Measurements from ENCODE around the gene DGKD. TPM values are rescaled to one million over a fixed set of nuclear protein-coding genes. Genes with fewer than 3 reads are reported as not detected.
"Not testable (repeated sequence)": the region's sequence is repeated elsewhere in the genome, so short reads cannot be mapped to it uniquely, and the experiment has no call there.

DGKD gene
- total RNA-seq, 1 donor from 2014 or later: 188 TPM

DNA sequence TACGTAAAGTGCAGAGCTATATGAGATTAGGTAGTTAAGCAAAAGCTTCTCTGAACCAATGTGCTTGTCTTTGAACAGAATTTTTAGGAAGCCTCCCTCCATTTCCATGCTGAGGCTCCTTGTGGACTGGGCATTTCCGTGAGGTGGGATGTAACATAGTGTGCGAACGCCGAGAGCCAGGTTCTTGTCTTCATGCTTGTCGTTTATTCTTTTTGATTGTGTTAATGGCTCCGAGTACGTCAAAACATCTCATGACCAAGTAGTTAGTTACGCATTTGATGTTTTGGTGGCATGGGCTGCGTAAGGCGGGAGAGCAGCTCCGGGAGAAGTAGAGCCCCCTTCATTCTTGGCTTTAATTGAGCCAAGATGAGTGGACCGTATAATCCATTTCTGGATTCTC lies 32.9 kb downstream of the DGKD start:
- no peaks in the 10 kb centered on the region for H3K27me3 Mint-ChIP-seq
- TF ChIP-seq, protein P1, sequence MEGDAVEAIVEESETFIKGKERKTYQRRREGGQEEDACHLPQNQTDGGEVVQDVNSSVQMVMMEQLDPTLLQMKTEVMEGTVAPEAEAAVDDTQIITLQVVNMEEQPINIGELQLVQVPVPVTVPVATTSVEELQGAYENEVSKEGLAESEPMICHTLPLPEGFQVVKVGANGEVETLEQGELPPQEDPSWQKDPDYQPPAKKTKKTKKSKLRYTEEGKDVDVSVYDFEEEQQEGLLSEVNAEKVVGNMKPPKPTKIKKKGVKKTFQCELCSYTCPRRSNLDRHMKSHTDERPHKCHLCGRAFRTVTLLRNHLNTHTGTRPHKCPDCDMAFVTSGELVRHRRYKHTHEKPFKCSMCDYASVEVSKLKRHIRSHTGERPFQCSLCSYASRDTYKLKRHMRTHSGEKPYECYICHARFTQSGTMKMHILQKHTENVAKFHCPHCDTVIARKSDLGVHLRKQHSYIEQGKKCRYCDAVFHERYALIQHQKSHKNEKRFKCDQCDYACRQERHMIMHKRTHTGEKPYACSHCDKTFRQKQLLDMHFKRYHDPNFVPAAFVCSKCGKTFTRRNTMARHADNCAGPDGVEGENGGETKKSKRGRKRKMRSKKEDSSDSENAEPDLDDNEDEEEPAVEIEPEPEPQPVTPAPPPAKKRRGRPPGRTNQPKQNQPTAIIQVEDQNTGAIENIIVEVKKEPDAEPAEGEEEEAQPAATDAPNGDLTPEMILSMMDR (IDR thresholded peaks at IDR 0.05): no peak
- no peak overlapping the region for H3K4me3 Mint-ChIP-seq
- peak overlapping the region; percentile 95 for H3K27ac Mint-ChIP-seq
- H3K4me1 Mint-ChIP-seq: peaks cover 68% of the 10 kb centered on the region
- POLR2A ChIA-PET: interaction anchor here (6.5 kb wide), 1 partner anchor 32 kb away, joined by 60 read pairs; the partner anchor contains the start of gene DGKD
- intact Hi-C loops (cut with micrococcal nuclease): loop anchor here (10.0 kb wide), 2 partner anchors 322 to 532 kb away; partner anchors contain the start of gene INPP5D
- CTCF ChIA-PET: interaction anchor here (1.4 kb wide), 2 partner anchors 18 to 56 kb away, joined by 3 to 4 read pairs; no protein-coding TSS in a partner anchor
- ATAC-seq (ENCODE audit: low read depth) (no peak), DNase-seq (no peak)
- H3K9me3 Mint-ChIP-seq: no peaks in the 10 kb centered on the region
- peaks cover 47% of the 10 kb centered on the region for H3K36me3 Mint-ChIP-seq (ENCODE audit: low read depth)

DNA sequence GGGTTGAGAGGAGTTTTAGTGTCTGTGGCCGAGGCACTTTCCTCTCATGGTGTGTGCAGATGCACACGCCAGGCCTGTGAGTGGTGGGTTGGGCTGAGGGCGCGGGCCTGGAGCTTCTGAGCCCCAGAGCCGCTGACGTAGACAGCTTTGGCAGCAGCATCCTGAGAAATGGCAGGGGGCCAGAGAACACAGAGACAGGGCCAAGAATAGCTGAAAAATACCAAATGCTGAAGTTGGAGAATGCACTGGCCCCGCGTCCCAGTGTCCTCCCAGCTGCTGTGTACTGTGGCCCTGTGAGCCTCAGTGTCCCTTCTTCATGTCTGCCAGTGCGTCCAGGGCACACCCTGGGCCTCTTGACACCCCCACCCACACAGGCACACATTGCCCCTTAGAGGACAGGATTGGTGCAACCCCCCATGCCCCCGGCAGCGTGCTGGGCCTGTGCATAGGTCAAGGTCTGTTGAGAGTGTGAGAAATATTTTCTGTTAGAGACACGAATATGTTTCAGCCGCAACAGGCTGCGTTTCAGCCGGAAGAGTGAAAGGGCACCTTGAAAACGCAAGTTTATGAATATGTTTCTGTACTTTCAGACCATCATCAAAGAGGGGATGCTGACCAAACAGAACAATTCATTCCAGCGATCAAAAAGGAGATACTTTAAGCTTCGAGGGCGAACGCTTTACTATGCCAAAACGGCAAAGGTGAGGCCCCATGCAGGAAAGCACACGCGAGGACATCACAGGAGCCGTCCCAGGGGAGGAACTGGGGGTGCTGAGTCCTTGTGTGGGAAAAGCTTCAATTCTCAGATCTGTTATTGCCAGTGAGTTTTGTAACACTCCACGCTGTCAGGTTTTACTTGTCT lies 33.6 kb downstream of the DGKD start:
- POLR2A ChIA-PET: interaction anchor here (1.2 to 6.5 kb wide), 3 partner anchors 12 to 57 kb away, joined by 3 to 60 read pairs (median 5); partner anchors contain the start of gene DGKD
- Mint-ChIP-seq H3K36me3 (ENCODE audit: low read depth) (peaks cover 48% of the 10 kb centered on the region), H3K27ac (peak overlapping the region; percentile 95), H3K4me1 (peaks cover 63% of the 10 kb centered on the region), H3K4me3 (no peak overlapping the region), H3K9me3 (no peaks in the 10 kb centered on the region), H3K27me3 (no peaks in the 10 kb centered on the region)
- TF ChIP-seq, protein P1 (IDR thresholded peaks at IDR 0.05): no peak
- CTCF ChIA-PET: interaction anchor here (1.4 kb wide), 2 partner anchors 18 to 55 kb away, joined by 3 to 4 read pairs; no protein-coding TSS in a partner anchor
- intact Hi-C loops (cut with micrococcal nuclease): loop anchor here (10.0 kb wide), 2 partner anchors 323 to 533 kb away; partner anchors contain the start of gene INPP5D
- DNase-seq: no peak
- no peak for ATAC-seq (ENCODE audit: low read depth)

DNA sequence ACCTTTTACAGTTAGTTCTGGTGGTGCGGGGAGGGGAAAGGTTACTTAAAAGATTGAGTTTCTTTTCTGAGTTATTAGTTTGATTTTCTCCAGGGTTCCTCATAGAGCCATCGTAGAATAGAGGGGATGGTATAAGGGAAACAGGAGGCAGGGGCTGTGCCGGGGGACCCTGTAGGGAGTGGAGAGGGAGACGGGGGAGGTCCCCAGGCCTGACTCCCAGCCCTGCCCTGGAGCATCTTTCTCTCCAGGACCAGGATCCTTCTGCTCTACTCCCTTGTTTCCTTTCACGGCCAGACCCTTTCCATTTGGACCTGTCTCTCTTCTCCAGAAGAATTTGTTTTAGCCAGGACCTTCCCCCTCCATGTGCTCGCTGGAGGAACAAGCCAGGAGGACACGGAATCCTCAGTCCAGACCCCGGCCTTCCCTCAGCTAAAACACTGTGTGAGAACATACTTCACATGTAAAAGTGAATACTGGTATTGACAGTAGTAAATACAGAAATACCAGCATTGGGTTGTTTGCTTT lies 35.4 kb downstream of the DGKD start:
- Mint-ChIP-seq H3K4me3 (no peak overlapping the region), H3K27ac (peak overlapping the region; percentile 50), H3K4me1 (peaks cover 47% of the 10 kb centered on the region), H3K36me3 (ENCODE audit: low read depth) (peaks cover 57% of the 10 kb centered on the region), H3K9me3 (no peaks in the 10 kb centered on the region), H3K27me3 (no peaks in the 10 kb centered on the region)
- intact Hi-C loops (cut with micrococcal nuclease): loop anchor here (10.0 kb wide), 2 partner anchors 325 to 535 kb away; partner anchors contain the start of gene INPP5D
- ATAC-seq (ENCODE audit: low read depth): no peak
- POLR2A ChIA-PET: interaction anchor here (1.2 to 6.5 kb wide), 3 partner anchors 14 to 59 kb away, joined by 3 to 60 read pairs (median 5); partner anchors contain the start of gene DGKD
- TF ChIP-seq, protein P1 (IDR thresholded peaks at IDR 0.05): no peak
- DNase-seq: no peak
- CTCF ChIA-PET: no interaction called here

DNA sequence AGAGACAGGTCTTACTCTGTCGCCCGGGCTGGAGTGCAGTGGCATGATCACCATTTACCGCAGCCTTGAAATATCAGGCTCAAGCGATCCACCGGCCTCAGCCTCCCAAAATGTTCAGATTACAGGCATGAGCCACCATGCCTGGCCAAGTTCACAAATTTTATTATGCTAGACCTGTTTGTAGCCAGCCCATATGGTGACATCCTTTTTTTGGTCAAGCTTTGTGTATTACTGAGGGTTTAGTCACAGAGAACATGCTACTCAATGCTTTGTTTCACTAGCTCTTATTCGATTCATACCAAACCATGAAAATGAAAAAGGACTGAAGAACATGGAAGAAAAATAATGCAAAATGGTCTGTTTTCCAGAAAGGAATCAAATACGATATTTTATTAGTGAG lies 41.4 kb downstream of the DGKD start:
- TF ChIP-seq, protein P1 (IDR thresholded peaks at IDR 0.05): no peak
- no peak overlapping the region for H3K4me3 Mint-ChIP-seq
- POLR2A ChIA-PET: no interaction called here

DNA sequence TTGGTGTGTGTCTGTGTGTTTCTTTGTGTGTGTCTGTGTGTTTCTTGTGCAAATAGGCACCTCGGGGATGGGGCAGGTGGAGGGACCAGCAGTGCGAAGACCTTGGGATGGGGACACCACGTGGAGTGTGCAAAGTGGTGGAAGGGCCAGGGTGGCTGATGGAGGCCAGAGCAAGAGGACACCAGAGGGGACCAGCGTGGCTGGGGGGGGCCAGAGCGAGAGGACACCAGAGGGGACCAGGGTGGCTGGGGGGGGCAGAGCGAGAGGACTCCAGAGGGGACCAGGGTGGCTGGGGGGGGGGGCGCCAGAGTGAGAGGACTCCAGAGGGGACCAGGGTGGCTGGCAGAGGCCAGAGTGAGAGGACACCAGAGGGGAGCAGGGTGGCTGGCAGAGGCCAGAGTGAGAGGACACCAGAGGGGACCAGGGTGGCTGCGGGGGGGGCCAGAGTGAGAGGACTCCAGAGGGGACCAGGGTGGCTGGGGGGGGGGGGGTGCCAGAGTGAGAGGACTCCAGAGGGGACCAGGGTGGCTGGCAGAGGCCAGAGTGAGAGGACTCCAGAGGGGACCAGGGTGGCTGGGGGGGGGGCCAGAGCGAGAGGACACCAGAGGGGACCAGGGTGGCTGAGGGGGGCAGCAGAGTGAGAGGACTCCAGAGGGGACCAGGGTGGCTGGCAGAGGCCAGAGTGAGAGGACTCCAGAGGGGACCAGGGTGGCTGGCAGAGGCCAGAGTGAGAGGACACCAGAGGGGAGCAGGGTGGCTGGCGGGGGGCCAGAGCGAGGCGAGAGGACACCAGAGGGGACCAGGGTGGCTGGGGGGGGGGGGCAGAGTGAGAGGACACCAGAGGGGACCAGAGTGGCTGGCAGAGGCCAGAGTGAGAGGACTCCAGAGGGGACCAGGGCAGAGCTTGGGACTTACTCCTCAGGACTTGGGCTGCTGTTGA lies 42.7 kb downstream of the DGKD start:
- ChIA-PET POLR2A (interaction anchor here (0.6 kb wide), 1 partner anchor 282 kb away, joined by 3 read pairs; no protein-coding TSS in a partner anchor), CTCF (interaction anchor here (1.3 to 2.0 kb wide), 2 partner anchors 46 kb away, joined by 3 to 6 read pairs; no protein-coding TSS in a partner anchor)
- intact Hi-C loops (cut with micrococcal nuclease); ATAC-seq (ENCODE audit: low read depth); H3K27me3 Mint-ChIP-seq; H3K9me3 Mint-ChIP-seq; DNase-seq; H3K4me3 Mint-ChIP-seq: not testable (repeated sequence)
- H3K4me1 Mint-ChIP-seq: peaks cover 52% of the 10 kb centered on the region
- H3K36me3 Mint-ChIP-seq (ENCODE audit: low read depth): peaks cover 66% of the 10 kb centered on the region
- peak overlapping the region; percentile 64 for H3K27ac Mint-ChIP-seq

More for the DNA sequence above, 41.4 kb downstream of the DGKD start:
- intact Hi-C loops (cut with micrococcal nuclease): no loop called here
- CTCF ChIA-PET: interaction anchor here (1.0 to 1.3 kb wide), 2 partner anchors 9 to 48 kb away, joined by 3 to 4 read pairs; no protein-coding TSS in a partner anchor
- Mint-ChIP-seq H3K4me1 (peaks cover 46% of the 10 kb centered on the region), H3K27ac (no peak overlapping the region), H3K27me3 (no peaks in the 10 kb centered on the region), H3K36me3 (ENCODE audit: low read depth) (peaks cover 71% of the 10 kb centered on the region), H3K9me3 (no peaks in the 10 kb centered on the region)
- ATAC-seq (ENCODE audit: low read depth): no peak
- no peak for DNase-seq
